ENCODE measurements around the gene AKT2. TPM values are rescaled to one million over a fixed set of nuclear protein-coding genes. Genes with fewer than 3 reads are reported as not detected.

AKT2 gene
- total RNA-seq, 1 experiment from 2014 or later: 149 TPM

DNA sequence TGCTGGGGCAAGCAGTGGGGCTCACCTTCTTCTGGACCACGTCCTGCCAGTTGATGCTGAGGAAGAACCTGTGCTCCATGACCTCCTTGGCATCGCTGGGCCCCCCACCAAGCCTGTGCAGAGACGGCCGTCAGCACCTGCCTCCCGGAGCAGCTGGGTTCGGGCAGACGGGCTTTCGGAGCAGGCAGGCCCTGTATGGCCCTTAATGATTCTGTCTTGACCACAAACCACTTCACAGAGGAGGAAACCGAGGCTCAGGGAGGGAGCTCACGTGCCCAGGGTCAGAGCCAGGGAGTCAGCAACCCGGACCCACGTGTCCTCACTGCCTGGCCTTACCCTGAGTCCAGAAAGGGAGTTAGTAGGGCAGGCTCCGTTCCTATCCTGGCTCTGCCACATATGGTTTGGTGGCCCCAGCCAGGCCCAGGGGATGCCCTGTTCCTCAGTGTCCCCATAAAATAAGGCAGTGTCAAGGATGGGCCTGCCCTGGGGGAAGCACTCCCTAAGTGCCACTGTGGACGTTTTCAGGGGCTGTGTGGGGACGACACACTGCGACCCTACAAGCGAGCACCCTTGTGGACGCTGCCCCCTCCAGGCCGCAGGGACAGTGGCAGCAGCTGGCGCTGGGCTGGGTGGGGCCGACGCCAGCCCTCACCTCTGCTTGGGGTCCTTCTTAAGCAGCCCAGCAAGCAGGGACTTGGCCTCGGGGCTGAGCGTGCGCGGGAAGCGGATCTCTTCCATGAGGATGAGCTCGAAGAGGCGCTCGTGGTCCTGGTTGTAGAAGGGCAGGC, 49.7 kb downstream of the AKT2 start:
- TF ChIP-seq EZH2 (IDR thresholded peaks at IDR 0.05; ENCODE audit: low read depth) (no peak), CTCF (conservative IDR thresholded peaks at IDR 0.05) (no peak)
- Histone ChIP-seq H3K4me2 (no peak overlapping the region), H3K9me3 (ENCODE audit: insufficient read depth, low read depth) (no peaks in the 10 kb centered on the region), H3K9me2 (ENCODE audit: insufficient read depth) (no peaks in the 10 kb centered on the region), H3F3A (ENCODE audit: insufficient read depth, low read depth) (no peaks in the 10 kb centered on the region), H3K27me3 (ENCODE audit: insufficient read depth, low read depth) (no peaks in the 10 kb centered on the region), H3K79me2 (ENCODE audit: low read depth) (no peaks in the 10 kb centered on the region), H3K36me3 (ENCODE audit: low read depth) (no peaks in the 10 kb centered on the region), H2AFZ (no peak overlapping the region), H4K20me1 (ENCODE audit: insufficient read depth) (no peaks in the 10 kb centered on the region), H3K27ac (no peak overlapping the region), H3K4me1 (replicated peaks; ENCODE audit: insufficient read depth) (no peaks in the 10 kb centered on the region), H3K4me3 (no peak overlapping the region)
- no peak for DNase-seq
- POLR2A ChIA-PET (ENCODE audit: unreplicated experiment): interaction anchor here (0.6 kb wide), 1 partner anchor 513 kb away, joined by 4 read pairs; no protein-coding TSS in a partner anchor
- intact Hi-C loops (cut with micrococcal nuclease; ENCODE audit: unreplicated experiment): no loop called here
- BruUV-seq (replicated peaks): no TSS peak
- CTCF ChIA-PET: no interaction called here

DNA sequence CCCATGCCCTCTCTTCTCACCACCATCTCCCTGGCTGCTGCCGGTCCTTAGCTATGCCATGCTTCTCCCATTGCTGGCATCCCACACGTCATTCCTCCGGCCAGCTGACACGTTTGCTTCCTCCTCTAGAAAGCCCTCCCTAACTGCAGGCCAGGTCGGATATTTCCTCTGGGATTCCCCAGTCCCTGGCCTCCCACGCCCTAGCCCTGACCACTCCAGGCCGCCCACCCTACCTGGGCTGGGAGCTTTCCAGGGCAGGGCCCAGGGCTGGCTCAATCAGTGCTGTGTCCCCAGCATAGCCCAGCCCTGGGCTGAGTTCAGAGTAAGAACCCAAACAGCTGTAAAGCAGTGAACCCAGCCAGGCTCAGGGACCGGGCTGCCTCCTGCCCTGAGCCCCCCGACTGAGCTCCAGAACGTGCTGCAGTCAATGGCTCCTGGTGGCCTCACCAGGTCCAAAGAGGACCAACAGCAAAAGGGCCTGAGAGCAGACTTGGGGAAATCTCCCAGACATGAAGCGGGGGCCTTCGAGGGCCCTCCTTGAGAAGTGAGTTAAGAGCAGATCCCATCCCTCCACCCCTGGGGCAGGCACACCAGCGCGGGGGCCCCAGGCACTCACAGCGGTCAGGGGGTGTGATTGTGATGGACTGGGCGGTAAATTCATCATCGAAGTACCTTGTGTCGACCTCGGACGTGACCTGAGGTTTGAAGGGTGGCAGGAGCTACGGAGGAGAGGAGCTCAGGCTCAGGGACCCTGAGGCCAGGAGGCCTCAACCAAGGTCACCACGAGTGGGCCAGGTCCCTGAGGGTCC, 50.5 kb downstream of the AKT2 start:
- Histone ChIP-seq H3K9me2 (ENCODE audit: insufficient read depth) (no peaks in the 10 kb centered on the region), H3K36me3 (ENCODE audit: low read depth) (no peaks in the 10 kb centered on the region), H3K9me3 (ENCODE audit: insufficient read depth, low read depth) (no peaks in the 10 kb centered on the region), H3K79me2 (ENCODE audit: low read depth) (no peaks in the 10 kb centered on the region), H2AFZ (no peak overlapping the region), H3K4me2 (no peak overlapping the region), H4K20me1 (ENCODE audit: insufficient read depth) (no peaks in the 10 kb centered on the region), H3K4me3 (no peak overlapping the region), H3K4me1 (replicated peaks; ENCODE audit: insufficient read depth) (no peaks in the 10 kb centered on the region), H3K27ac (no peak overlapping the region), H3F3A (ENCODE audit: insufficient read depth, low read depth) (peaks cover 6% of the 10 kb centered on the region; the same call in 1 of the 2 replicates), H3K27me3 (ENCODE audit: insufficient read depth, low read depth) (no peaks in the 10 kb centered on the region)
- intact Hi-C loops (cut with micrococcal nuclease; ENCODE audit: unreplicated experiment): no loop called here
- ChIA-PET CTCF (no interaction called here), POLR2A (ENCODE audit: unreplicated experiment) (interaction anchor here (0.6 kb wide), 1 partner anchor 514 kb away, joined by 4 read pairs; no protein-coding TSS in a partner anchor)
- TF ChIP-seq EZH2 (IDR thresholded peaks at IDR 0.05; ENCODE audit: low read depth) (no peak), CTCF (conservative IDR thresholded peaks at IDR 0.05) (no peak)
- BruUV-seq (replicated peaks): no TSS peak
- DNase-seq: no peak

DNA sequence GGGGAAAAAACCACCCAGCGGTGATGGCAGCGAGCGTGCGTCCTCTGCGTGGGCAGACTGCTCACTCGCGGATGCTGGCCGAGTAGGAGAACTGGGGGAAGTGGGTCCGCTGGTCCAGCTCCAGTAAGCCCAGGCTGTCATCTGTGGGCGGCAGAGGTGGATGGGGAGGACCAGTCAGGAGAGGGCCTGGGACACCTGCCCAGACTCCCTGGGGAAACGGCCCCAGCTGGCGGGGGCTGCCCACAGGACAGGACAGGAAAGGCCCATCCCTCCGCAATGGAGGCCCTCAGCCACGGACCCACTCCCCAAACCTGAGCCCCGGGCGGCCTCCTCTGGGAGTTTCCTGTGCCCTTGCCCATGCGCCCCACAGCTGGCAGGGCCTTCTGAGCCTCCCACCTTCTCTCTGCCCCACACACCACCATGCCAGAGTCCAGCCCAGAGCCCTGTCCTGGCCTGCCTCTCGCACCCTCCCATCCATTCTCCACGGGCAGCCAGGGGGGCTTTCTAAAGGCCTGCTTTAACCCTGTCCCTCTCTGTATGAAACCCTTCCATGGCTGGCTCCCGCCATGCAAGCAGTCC, 51.2 kb downstream of the AKT2 start:
- Histone ChIP-seq H3K4me3 (no peak overlapping the region), H3F3A (ENCODE audit: insufficient read depth, low read depth) (peaks cover 9% of the 10 kb centered on the region; the same call in 1 of the 2 replicates), H4K20me1 (ENCODE audit: insufficient read depth) (no peaks in the 10 kb centered on the region), H3K27ac (no peak overlapping the region), H3K79me2 (ENCODE audit: low read depth) (no peaks in the 10 kb centered on the region), H3K9me3 (ENCODE audit: insufficient read depth, low read depth) (no peaks in the 10 kb centered on the region), H2AFZ (no peak overlapping the region), H3K9me2 (ENCODE audit: insufficient read depth) (no peaks in the 10 kb centered on the region), H3K4me1 (replicated peaks; ENCODE audit: insufficient read depth) (no peaks in the 10 kb centered on the region), H3K36me3 (ENCODE audit: low read depth) (no peaks in the 10 kb centered on the region), H3K27me3 (ENCODE audit: insufficient read depth, low read depth) (no peaks in the 10 kb centered on the region), H3K4me2 (no peak overlapping the region)
- no TSS peak for BruUV-seq (replicated peaks)
- no peak for DNase-seq
- ChIA-PET CTCF (no interaction called here), POLR2A (ENCODE audit: unreplicated experiment) (no interaction called here)
- no peak for TF ChIP-seq CTCF (conservative IDR thresholded peaks at IDR 0.05)
- no peak for TF ChIP-seq EZH2 (IDR thresholded peaks at IDR 0.05; ENCODE audit: low read depth)
- intact Hi-C loops (cut with micrococcal nuclease; ENCODE audit: unreplicated experiment): no loop called here

All from PC-9 (cell line).